Testis (tissue), 2 donors: ENCODE data around the gene GPC1.

ENCODE experiments used
- CTCF ChIP-seq, 3 experiments: fragments of 450-650 bp in 2 of 3; fragments of 200-600 bp in 1 of 3; sonication (generic) in 1 of 3; IDR thresholded peaks; one replicate each; pipeline ENCODE4 v1.5.1; 2016 to 2019; ENCODE audit warnings: antibody characterized with exemption in 3 of 3, mild to moderate bottlenecking in 2 of 3, moderate library complexity in 1 of 3
- POLR2A ChIP-seq: fragments of 450-650 bp; IDR thresholded peaks from one replicate; pipeline ENCODE4 v1.6.1; 2017; ENCODE audit warnings: antibody characterized with exemption, mild to moderate bottlenecking, moderate library complexity

- TF ChIP-seq CTCF (IDR thresholded peaks at IDR 0.05) (no peak), POLR2A (no peak)
Measured at GRCh38 chr2:240432430-240432819, 3.0 kb upstream of the GPC1 start.
